ENCODE measurements around the gene NUMBL.
"Not testable (repeated sequence)": the region's sequence is repeated elsewhere in the genome, so short reads cannot be mapped to it uniquely, and the experiment has no call there.

Gene NUMBL

GRCh38 chr19:40663695-40664692 lies 26.5 kb downstream of the NUMBL start:
- no peak for DNase-seq (ENCODE audit: low read depth)

GRCh38 chr19:40662925-40663694 lies 27.3 kb downstream of the NUMBL start:
- DNase-seq (ENCODE audit: low read depth): peak; percentile 73

GRCh38 chr19:40661616-40662015 lies 28.8 kb downstream of the NUMBL start:
- no peak for DNase-seq (ENCODE audit: low read depth)

- no peak for DNase-seq (ENCODE audit: low read depth)
Observed at GRCh38 chr19:40659566-40659965, 30.9 kb downstream of the NUMBL start.

GRCh38 chr19:40659116-40659515 lies 31.3 kb downstream of the NUMBL start:
- DNase-seq (ENCODE audit: low read depth): no peak

- no peak for DNase-seq (ENCODE audit: low read depth)
Observed at GRCh38 chr19:40658031-40658430, 32.4 kb downstream of the NUMBL start.

GRCh38 chr19:40655684-40656083 lies 34.8 kb downstream of the NUMBL start:
- DNase-seq (ENCODE audit: low read depth): not testable (repeated sequence)

GRCh38 chr19:40652303-40652702 lies 38.1 kb downstream of the NUMBL start:
- not testable (repeated sequence) for DNase-seq (ENCODE audit: low read depth)

GRCh38 chr19:40650749-40651305 lies 39.6 kb downstream of the NUMBL start:
- DNase-seq (ENCODE audit: low read depth): no peak

- not testable (repeated sequence) for DNase-seq (ENCODE audit: low read depth)
Observed at GRCh38 chr19:40649903-40650675, 40.4 kb downstream of the NUMBL start.

- no peak for DNase-seq (ENCODE audit: low read depth)
Observed at GRCh38 chr19:40646743-40647254, 43.7 kb downstream of the NUMBL start.

- DNase-seq (ENCODE audit: low read depth): no peak
Observed at GRCh38 chr19:40642757-40643305, 47.6 kb downstream of the NUMBL start.

GRCh38 chr19:40642051-40642706 lies 48.3 kb downstream of the NUMBL start:
- no peak for DNase-seq (ENCODE audit: low read depth)

- no peak for DNase-seq (ENCODE audit: low read depth)
Observed at GRCh38 chr19:40641281-40641680, 49.2 kb downstream of the NUMBL start.

- no peak for DNase-seq (ENCODE audit: low read depth)
Observed at GRCh38 chr19:40640744-40641143, 49.7 kb downstream of the NUMBL start.

- DNase-seq (ENCODE audit: low read depth): no peak
Observed at GRCh38 chr19:40639638-40639982, 50.8 kb downstream of the NUMBL start.

GRCh38 chr19:40638327-40638726 lies 52.1 kb downstream of the NUMBL start:
- no peak for DNase-seq (ENCODE audit: low read depth)

GRCh38 chr19:40633207-40633606 lies 57.2 kb downstream of the NUMBL start:
- peak; percentile 54 for DNase-seq (ENCODE audit: low read depth)

- no peak for DNase-seq (ENCODE audit: low read depth)
Observed at GRCh38 chr19:40632311-40633036, 58.0 kb downstream of the NUMBL start.

GRCh38 chr19:40630571-40631160 lies 59.8 kb downstream of the NUMBL start:
- no peak for DNase-seq (ENCODE audit: low read depth)
